NCI-H1048 (cell line): Measurements from ENCODE around the gene GGA1.
"Not testable (repeated sequence)": the region's sequence is repeated elsewhere in the genome, so short reads cannot be mapped to it uniquely, and the experiment has no call there.

Experiments
- DNase-seq: peaks from one replicate; lab custom pipeline; 2025; lab: John Stamatoyannopoulos, UW

The GGA1 gene

DNA sequence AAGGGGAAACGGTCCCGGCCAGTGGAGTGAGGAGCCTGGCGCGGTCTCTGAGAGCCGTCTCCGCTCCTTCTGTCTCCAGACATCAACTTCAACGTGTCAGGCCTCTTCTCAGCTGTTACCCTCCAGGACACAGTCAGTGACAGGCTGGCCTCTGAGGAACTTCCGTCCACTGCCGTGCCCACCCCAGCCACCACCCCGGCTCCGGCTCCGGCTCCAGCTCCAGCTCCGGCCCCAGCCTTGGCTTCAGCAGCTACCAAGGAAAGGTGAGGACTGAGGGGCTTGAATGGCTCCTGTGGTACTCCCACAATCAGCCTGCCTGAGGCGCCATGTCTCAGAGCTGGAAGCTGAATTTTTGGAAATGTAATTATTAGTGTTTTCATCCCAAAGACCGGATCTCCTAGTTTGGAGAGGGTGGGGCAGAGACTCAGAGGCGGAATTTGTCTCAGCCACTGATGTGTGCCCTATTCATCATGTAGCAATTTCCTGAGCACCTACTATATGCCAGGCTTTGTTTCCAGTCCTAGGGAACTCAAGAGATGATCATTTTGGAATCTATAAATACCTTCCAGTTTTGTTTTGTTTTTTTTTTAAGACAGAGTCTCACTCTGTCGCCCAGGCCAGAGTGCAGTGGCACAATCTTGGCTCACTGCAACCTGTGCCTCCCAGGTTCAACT is 42.0 kb downstream of the GGA1 start:
- no peak for DNase-seq

DNA sequence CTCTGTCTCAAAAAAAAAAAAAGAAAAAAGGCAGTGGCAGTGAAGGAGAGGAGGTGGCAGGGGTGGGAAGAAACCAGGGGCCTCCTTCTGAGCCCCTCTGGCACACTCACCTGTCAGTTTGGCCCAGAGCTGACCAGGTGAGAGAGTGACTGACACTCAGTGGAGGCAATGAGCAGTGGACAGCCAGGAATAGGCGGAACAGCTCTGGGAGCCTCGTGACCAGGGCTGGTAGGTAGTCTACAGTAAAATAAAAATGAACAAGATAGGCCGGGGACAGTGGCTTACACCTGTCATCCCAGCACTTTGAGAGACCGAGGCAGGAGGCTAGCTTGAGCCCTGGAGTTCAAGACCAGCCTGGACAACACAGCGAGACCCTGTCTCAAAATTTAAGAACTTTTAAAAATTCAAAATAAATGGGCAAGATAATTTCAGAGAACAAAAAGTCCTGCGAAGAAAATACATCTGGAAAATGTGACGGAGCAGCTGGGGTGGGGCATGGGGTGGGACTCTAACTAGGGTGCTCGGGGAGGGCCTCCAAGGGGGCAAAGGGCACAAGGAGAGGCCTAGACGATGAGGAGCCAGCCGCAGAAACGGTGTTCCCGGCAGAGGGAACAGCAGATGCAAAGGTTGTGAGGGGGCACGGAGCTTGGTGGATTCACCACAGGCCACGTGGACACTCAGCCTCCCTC is 46.1 kb downstream of the GGA1 start:
- DNase-seq: no peak

DNA sequence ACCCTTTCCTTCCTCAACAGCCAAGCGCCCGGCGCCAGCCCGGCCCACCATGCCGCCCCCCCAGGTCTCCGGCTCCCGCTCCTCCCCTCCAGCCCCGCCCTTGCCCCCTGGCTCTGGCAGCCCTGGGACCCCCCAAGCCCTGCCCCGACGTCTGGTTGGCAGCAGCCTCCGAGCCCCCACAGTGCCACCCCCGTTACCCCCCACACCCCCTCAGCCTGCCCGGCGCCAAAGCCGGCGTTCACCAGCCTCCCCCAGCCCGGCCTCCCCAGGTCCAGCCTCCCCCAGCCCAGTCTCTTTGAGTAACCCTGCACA is 46.6 kb downstream of the GGA1 start:
- DNase-seq: no peak

DNA sequence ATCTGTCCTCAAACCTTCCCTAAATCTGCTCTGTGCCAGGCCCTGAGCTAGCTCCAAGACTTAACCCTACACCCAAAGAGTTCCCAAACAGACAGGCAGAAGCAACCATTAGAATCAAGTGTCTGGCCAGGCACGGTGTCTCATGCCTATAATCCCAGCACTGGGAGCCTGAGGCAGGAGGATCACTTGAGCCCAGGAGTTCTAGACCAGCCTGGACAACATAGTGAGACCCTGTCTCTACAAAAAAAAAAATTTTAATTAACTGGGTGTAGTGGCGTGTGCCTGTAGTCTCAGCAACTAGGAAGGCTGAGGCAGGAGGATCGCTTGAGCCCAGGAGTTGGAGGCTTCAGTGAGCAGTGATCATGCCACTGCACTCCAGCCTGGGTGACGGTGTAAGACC is 47.9 kb downstream of the GGA1 start:
- not testable (repeated sequence) for DNase-seq

DNA sequence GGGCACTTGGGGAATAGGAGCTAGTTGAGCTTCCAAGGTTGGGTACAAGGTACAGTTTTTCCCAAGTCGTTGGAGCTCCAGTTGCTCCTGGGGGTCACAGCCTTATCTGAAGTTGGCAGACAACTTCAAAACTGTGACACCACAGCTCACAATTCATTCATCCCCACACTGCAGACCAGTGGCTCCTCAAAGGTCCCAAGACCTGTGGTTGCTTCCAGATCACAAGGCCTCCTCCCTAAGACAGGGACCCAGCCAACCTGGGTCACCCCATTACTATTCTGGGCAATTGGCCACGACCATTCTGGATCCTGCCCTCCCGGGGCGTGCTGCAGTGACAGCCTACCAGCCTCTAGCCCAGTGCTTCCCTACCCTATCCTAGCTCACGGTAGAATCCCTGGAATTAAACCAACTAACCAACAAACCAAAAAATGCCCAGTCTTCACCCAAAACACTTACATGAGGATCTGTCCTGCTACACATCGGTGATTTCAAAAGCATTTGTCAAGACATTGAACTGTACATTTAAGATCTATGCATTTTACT is 49.0 kb downstream of the GGA1 start:
- no peak for DNase-seq

DNA sequence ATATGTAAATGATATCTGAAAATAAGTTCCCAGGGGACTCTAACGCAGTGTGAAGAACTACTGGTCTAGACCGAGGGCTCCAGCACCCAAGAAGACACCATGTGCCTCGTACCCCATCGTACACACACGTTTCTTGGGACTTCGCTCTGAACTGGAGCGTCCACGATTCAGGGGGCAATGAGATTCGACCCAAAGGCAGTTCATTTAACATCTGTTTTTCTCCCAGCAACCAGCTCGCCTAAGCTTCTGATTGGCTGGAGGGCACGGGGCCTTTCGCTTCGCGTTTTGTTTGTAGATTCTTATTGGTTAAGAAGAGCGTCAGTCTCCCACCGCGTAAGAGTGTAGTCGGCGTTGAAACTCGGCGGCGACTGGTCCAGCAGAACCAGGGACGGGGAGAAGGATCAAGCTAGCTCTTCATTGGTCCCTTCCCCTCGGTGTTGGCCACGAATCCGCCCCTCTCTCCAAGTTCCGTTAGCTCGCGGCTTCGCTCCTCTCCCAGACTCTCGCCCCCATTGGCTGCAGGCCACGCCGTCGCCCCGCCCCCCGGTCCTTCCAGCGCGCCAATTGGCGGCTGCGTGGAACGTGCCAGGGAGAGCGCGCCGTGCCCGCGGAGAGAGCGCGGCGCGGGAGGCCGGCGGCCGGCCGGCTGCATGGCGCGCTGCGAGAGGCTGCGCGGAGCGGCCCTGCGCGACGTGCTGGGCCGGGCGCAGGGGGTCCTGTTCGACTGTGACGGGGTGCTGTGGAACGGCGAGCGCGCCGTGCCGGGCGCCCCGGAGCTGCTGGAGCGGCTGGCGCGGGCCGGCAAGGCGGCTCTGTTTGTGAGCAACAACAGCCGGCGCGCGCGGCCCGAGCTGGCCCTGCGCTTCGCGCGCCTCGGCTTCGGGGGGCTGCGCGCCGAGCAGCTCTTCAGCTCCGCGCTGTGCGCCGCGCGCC is 49.8 kb downstream of the GGA1 start, which contains the start of gene PDXP:
Gene PDXP, plus strand, starts transcription at position 591 of the 933 bp plus-strand sequence. Its CDS starts 60 bp downstream, at position 651.
- peak; percentile 99 for DNase-seq

DNA sequence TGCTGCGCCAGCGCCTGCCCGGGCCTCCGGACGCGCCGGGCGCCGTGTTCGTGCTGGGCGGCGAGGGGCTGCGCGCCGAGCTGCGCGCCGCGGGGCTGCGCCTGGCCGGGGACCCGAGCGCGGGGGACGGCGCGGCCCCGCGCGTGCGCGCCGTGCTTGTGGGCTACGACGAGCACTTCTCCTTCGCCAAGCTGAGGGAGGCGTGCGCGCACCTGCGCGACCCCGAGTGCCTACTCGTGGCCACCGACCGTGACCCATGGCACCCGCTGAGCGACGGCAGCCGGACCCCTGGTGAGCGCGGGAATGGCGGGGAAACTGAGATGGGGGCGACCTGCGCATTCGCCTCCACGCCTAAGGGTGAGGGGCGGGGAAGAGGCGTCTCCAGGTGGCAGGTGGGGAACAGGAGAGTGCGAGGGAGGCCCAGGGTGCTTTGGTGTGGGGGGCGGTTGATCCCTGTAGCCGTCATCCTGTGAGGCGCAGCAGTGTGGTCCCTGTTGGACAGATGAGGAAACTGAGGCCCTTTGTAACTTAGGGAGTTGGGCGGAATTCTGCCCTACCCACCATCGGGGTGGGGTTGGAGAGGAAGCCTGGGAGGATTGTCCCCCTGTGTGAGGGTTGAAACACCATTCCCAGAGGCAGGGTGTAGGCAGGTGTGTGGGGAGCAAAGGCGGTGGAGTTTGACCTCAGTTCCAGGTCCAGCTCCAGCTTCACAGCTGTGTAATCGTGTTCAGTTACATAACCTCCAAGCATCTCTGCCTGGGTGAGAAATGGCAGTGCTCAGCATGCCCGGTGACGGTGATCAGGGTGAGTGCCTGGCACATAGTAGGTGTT is 50.6 kb downstream of the GGA1 start:
- no peak for DNase-seq

DNA sequence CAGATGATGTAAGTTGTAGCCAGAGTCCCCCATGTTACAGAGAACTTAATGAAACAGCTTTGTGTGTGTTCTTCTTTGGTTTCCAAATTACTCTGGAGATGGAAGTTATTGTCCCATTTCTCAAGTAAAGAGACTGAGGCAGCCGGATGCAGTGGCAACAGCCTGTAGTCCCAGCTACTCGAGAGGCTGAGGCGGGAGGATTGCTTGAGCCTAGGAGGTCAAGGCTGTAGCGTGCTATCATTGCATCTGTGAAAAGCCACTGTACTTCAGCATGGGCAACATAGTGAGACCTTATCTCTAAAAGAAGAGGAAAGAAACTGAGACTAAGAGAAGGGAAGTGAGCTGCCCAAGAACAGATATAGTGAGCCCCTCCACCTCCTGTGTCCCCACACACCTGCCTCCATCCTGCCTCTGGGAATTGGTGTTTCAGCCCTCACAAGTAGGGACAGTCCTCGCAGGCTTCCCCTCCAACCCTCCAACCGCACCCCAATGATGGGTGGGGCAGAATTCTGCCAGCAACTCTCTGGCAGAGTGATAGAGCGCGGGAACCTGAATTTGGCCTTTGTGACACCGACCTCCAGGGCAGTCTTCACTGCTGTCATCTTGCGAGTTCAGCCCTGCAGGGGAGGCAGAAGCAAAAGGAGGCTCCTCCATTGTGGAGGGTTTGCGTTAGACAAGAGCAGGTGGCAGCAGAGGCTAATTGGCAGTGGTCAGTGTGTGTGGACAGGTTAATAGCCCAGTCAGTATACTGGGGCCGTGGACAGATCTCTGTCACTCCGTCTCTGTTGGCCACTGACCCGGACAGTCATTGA is 51.5 kb downstream of the GGA1 start:
- DNase-seq: no peak

DNA sequence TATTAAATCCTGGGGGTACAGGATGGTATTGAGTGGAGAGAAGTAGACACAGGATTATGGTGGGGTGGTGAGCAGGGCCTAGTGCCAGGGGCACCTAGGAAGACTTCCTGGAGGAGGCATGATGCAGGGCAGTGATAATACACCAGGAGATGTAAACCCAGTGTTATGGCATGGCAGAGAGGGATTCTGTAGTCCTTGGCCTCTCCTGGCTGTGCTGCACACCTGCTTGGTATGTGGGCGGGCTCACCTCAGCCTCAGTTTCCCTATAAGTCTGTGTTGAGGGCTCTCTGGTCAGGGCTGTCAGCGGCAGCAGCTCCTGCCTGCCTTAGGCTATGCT is 52.0 kb downstream of the GGA1 start:
- no peak for DNase-seq

DNA sequence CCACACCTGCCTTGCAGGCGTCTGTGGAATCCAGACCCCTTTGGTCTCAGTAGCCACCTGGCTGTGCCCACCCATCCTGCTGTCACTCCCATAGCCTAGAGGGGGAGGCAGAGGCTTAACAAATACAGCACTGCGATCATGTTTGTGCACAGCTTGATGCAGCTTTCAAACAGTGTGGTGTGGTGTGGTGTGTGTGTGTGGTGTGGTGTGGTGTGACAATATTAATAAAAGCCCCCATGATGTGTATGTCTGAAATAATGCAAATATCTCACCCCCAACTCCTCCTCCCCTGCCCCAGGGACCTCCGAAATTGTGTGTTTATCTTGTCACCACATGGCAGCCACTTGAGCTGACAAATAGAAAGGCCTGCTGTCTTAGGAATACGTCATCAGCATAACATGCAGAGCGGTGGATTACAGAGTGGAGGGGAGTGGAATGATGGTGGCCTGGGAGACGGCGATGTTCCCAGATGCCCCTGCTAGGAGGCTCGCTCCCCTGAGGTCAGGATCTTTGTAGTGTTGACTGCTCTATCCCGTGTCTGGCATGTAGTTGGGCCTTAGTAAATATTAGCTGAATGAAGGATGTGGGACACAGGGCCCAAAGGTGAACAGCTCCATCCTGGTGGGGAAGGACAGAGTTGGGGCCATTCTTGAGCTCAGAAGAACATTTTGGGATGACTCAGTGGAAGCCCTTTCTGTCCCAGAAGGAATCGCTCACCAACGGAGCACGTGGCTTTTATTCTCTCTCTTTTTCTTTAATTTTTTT is 52.7 kb downstream of the GGA1 start:
- DNase-seq: no peak

DNA sequence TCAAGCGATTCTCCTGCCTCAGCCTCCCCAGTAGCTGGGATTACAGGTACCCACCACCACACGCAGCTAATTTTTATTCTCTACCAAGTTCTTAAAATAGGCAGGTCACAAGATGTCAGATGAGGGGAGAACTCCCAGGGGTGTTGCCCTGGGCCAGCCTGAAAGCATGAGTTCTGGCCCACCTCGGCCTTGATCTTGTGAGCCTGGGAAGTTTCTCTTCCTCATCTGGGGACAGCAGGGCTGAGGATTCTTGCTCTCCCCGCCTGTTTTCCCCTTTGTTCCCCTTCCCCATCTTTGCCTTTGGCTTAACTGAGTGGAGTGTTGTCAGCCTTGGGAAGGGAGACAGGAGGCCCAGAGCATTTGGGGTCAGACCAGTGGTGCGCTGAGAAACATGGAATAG is 53.4 kb downstream of the GGA1 start:
- DNase-seq: no peak

DNA sequence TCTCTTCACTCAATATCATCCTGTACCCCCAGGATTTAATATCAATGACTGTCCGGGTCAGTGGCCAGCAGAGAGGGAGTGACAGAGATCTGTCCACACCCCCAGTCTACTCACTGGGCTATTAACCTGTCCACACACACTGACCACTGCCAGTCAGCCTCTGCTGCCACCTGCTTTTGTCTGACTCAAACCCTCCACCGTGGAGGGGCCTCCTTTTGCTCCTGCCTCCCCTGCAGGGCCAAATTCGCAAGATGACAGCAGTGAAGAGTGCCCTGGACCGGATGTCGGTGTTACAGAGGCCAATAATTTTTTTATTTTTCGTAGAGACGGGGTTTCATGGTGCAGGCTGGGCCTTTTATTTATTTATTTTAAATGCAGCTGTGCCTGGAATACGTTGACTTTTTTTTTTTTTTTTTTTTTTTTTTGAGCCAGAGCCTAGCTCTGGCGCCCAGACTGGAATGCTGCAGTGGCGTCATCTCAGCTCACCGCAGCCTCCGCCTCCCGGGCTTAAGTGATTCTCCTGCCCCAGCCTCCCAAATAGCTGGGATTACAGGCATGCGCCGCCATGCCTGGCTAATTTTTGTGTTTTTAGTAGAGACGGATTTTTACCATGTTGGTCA is 55.0 kb downstream of the GGA1 start:
- DNase-seq: no peak

DNA sequence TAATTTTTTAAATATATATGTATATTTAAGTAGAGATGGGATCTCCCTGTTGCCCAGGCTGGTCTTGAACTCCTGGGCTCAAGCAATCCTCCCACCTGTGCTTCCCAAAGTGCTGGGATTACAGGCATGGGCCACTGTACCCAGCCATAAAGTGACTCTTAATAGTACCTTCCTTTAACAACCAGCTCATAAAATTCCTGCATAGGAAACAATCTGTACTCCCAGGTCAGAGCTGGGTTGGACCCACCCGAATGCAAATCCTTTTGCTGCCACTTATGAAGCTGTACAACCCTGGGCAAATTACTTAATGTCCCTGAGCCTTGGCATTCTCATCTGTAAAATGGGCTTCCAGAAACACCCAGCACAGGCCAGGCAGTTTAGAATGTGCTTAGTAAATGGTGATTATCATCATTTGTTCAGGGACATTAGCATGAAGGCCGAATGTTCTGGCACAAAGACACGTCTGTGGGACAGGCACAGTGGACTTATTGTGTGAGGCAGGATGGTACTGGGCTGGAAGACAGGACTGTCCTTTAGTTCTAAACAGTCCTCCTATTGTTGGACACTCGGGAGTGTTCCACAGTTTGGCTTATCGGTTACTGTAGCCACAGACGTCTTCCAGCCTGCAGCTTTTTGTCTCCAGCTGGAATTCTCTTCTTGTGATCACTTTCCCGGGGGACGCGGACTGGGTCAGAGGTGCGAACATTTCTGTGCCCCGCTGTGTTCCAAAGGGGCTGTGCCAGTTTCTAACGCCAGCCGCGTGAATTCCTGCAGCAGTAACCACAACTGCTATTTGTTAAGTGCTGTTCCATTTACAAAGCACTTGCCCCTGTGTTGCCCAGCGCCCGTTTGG is 55.8 kb downstream of the GGA1 start:
- no peak for DNase-seq

DNA sequence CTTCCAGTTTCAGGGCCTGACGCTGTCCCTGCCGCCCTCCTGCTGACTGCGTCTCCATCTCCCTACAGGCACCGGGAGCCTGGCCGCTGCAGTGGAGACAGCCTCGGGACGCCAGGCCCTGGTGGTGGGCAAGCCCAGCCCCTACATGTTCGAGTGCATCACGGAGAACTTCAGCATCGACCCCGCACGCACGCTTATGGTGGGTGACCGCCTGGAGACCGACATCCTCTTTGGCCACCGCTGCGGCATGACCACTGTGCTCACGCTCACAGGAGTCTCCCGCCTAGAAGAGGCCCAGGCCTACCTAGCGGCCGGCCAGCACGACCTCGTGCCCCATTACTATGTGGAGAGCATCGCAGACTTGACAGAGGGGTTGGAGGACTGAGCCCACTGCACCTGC is 56.9 kb downstream of the GGA1 start:
- no peak for DNase-seq

DNA sequence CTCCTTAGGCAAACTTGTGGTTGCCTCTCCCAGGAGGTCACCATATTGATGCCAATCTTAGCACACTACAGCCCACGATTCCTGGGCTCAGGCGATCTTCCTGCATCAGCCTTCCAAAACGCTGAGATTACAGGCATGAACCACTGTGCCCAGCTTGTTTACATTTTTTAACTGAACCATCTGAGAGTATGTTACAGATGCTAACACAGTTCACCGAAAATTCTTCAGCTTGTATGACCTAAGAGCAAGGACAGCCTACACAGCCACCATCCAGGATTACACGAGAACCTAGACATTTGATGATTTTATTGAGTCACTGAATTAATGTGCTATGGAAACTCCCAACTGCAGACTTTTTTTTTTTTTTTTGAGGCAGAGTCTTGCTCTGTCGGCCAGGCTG is 61.0 kb downstream of the GGA1 start:
- no peak for DNase-seq

DNA sequence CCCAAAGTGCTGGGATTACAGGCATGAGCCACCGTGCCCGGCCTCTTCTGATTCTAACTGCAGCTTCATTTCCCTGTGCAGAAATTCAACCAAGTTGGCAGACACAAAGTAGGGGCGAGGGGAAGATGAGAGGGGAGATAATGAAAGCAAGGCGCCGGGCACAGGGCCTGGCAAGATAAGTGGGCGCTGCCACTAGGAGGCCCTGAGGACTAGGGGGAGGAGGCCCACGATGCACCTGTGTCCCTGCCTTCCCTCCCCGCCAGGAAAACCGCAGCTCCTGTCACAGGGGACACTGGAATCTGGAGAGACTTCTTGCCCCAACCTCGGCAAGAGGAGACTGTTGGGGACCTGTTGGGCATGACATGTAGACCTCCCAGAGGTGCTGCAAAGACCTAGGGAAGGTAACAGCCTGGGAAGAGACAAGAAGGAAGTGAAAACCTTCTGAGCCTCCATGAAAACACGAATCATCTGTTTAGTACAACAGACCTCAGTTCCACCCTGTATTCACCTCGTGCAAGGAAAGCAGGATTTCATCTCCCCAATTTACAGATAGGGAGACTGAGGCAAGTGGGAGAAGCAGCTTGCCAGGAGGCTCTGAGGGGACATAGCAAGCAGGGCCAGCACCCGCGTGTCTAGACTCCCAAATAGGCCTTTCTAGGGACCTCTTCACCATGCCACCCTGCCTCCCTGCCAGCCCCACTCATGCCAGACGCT is 63.7 kb downstream of the GGA1 start:
- no peak for DNase-seq

DNA sequence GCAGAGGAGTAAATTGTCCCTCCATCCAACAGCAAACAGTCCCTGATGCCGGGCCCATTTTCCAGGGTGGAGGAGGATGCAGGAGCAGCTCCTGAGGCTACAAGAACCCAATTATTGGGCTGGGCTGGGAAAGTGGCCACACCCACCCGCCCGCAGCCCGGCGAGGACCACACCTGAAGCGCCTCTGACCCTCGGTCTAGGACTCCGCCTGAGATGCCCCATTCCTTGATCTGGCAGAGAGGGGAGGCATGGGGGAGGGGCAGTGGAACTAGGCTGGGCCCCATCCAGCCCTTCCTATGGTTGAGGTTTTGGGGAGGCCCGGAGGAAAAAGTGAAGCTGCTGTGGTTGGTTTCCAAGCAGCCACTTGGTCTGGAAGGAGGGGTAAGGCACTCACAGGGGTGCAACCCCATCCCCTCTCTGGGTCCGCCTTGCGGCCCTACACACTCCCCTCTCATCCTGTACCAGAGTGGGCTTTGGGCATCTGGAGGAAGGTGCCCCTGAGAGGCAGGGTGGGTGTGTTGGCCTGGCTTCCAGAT is 64.4 kb downstream of the GGA1 start:
- no peak for DNase-seq

DNA sequence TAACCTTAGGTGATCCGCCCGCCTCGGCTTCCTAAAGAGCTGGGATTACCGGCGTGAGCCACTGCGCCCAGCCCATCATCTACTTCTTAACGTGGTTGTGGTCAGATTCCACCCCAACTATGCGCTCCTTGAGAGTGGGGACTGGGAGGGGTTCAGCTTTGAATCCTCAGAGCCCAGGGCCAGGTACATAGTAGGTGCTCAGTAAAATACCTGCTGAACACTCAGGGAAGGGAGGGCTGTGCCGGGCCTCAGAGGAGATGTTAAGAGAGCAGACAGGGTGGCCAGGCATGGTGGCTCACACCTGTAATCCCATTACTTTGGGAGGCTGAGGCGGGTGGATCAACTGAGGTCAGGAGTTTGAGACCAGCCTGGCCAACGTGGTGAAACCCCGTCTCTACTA is 65.6 kb downstream of the GGA1 start:
- DNase-seq: no peak
